Calu3 (cell line): ENCODE measurements around the gene ABR. TPM values are rescaled to one million over a fixed set of nuclear protein-coding genes. Genes with fewer than 3 reads are reported as not detected.

Experiments used
- BruUV-seq: library from RNA; stranded (reverse); fragments of 400-500 nt; replicated peaks from 2 replicates; lab custom pipeline; 2021; lab: Mats Ljungman, UMichigan
- CTCF ChIA-PET: fragments of 300-600 bp; sonication (Branson Sonifier 250); formaldehyde crosslinking; loops from one replicate; lab custom pipeline; 2022; ENCODE audit warnings: antibody characterized with exemption; lab: Charles Lee
- DNase-seq: peaks from one replicate; pipeline ENCODE4 v3.0.0; 2022
- H3K27ac Mint-ChIP-seq: one replicate; pipeline ENCODE4 v1.8.0; 2022; ENCODE audit warnings: mixed read lengths; ENCODE audit not compliant: unreplicated experiment
- H3K27me3 Mint-ChIP-seq: one replicate; pipeline ENCODE4 v1.8.0; 2022; ENCODE audit warnings: mixed read lengths; ENCODE audit not compliant: unreplicated experiment
- H3K36me3 Mint-ChIP-seq: one replicate; pipeline ENCODE4 v1.8.0; 2022; ENCODE audit warnings: mild to moderate bottlenecking, moderate library complexity, mixed read lengths; ENCODE audit not compliant: insufficient read depth, unreplicated experiment
- H3K4me1 Mint-ChIP-seq: one replicate; pipeline ENCODE4 v1.8.0; 2022; ENCODE audit warnings: mild to moderate bottlenecking, low read depth, mixed read lengths; ENCODE audit not compliant: unreplicated experiment
- H3K4me3 Mint-ChIP-seq: one replicate; pipeline ENCODE4 v1.8.0; 2022; ENCODE audit warnings: mild to moderate bottlenecking, low read depth, moderate library complexity, mixed read lengths; ENCODE audit not compliant: unreplicated experiment
- H3K9me3 Mint-ChIP-seq: one replicate; pipeline ENCODE4 v1.8.0; 2022; ENCODE audit warnings: low read depth, mixed read lengths; ENCODE audit not compliant: unreplicated experiment
- intact Hi-C: fragments of 100-400 bp; cut with micrococcal nuclease; formaldehyde crosslinking; loops from one replicate; pipeline ENCODE4 v1.10.0; 2022; ENCODE audit not compliant: unreplicated experiment
- total RNA-seq: library from RNA; stranded (reverse); gene quantifications from 2 replicates; pipeline ENCODE4 v1.2.3, GENCODE V29; 2022
- TF ChIP-seq, protein P1 (sequence below): fragments of 200-600 bp; IDR thresholded peaks from one replicate; pipeline ENCODE4 v1.8.0; 2022; ENCODE audit warnings: antibody characterized with exemption; ENCODE audit not compliant: unreplicated experiment

Gene ABR
- total RNA-seq, 1 experiment from 2014 or later: 92.7 TPM

DNA sequence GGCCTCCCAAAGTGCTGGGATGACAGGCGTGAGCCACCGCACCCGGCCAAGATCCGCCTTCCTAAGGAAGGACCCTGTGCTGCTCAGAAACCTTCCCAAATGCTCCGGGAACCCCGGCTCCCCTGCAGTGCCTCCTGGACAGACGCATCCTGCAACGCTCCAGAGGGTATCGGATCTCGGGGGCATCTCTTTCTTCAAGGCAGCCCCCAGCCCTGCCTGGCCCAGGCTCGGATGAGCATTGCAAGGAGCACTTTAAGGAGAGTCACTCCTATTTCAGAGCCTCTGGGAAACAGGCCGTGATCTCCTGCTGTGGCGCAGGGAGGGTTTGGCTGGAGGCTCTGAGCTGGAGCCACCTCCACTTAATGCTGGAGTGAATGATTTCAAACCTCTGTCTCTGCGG lies 17.2 kb upstream of the ABR start:
- no peak overlapping the region for H3K4me3 Mint-ChIP-seq
- no TSS peak for BruUV-seq
- CTCF ChIA-PET: interaction anchor here (0.7 to 1.0 kb wide), 2 partner anchors 7 to 22 kb away, joined by 3 to 4 read pairs; no protein-coding TSS in a partner anchor
- DNase-seq: no peak
- no peaks in the 10 kb centered on the region for H3K27me3 Mint-ChIP-seq
- H3K9me3 Mint-ChIP-seq: no peaks in the 10 kb centered on the region
- intact Hi-C loops: no loop called here
- no peaks in the 10 kb centered on the region for H3K36me3 Mint-ChIP-seq
- H3K4me1 Mint-ChIP-seq: no peaks in the 10 kb centered on the region
- no peak overlapping the region for H3K27ac Mint-ChIP-seq
- TF ChIP-seq, protein P1, sequence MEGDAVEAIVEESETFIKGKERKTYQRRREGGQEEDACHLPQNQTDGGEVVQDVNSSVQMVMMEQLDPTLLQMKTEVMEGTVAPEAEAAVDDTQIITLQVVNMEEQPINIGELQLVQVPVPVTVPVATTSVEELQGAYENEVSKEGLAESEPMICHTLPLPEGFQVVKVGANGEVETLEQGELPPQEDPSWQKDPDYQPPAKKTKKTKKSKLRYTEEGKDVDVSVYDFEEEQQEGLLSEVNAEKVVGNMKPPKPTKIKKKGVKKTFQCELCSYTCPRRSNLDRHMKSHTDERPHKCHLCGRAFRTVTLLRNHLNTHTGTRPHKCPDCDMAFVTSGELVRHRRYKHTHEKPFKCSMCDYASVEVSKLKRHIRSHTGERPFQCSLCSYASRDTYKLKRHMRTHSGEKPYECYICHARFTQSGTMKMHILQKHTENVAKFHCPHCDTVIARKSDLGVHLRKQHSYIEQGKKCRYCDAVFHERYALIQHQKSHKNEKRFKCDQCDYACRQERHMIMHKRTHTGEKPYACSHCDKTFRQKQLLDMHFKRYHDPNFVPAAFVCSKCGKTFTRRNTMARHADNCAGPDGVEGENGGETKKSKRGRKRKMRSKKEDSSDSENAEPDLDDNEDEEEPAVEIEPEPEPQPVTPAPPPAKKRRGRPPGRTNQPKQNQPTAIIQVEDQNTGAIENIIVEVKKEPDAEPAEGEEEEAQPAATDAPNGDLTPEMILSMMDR: no peak

DNA sequence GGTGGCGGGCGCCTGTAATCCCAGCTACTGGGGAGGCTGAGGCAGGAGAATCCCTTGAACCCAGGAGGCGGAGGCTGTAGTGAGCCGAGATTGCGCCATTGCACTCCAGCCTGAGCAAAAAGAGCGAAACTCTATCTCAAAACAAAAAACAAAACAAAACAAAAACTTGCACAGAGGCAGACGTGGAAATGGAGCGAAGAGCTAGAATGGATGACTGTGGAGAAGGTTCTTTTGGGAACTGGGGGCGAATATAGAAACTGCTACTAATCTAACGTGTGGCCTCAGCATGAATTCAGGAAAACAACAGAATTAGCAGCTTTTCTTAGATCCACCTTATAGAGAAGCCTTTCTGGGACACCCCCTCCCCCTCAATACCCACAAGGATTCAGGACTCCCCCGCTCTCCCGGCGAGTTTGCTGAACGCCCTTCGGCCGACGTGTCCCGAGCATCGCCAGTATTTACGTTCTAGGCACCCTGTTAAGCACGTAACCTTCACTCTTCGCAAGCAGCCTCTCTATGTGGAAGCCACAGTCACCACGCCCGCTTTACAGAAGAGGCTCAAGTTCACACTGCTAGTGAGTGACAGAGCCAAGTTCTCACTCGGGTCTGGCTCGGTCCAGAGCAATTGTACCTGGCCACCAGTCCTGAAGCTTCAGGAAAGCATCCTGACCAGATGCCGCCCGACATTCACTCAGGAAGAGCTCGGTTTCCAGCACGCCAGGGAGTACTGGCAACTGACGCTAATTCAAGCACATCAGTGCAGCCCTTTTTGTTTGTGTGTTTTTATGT lies 13.3 kb upstream of the ABR start:
- no peak for DNase-seq
- TF ChIP-seq, protein P1: no peak
- Mint-ChIP-seq H3K4me3 (no peak overlapping the region), H3K27ac (no peak overlapping the region), H3K9me3 (no peaks in the 10 kb centered on the region), H3K36me3 (no peaks in the 10 kb centered on the region), H3K27me3 (peaks cover 13% of the 10 kb centered on the region), H3K4me1 (peaks cover 15% of the 10 kb centered on the region)
- no TSS peak for BruUV-seq
- intact Hi-C loops: no loop called here
- CTCF ChIA-PET: no interaction called here

DNA sequence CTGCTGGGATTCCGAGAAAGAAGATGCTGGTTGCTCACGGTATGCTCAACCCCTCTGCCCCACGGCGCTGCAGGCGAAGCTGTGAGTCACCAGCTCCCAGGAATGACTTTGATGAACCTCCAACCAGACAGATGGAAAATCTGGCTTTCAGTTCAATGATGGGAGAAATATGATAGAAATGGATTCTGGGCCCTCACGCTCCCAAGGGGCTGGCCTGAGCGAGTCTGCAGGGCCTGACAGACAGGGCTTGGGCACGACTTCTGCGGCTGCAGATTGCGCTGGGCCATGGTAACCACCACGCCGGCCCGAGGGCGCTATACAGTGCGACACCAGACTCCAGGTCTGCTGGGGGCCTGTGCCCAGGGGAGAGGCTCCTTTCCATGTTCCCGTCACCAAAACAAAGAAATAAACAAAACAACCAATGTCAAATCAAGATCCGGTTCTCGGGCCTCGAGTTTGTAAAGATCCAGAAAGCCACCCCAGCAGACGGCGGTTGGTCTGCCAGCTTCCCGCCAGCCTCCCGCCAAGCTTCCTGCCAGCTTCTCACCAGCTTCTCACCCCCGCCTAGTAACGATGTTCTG lies 11.1 kb upstream of the ABR start:
- H3K27me3 Mint-ChIP-seq: peaks cover 13% of the 10 kb centered on the region
- no peak for DNase-seq
- CTCF ChIA-PET: no interaction called here
- intact Hi-C loops: no loop called here
- no peaks in the 10 kb centered on the region for H3K36me3 Mint-ChIP-seq
- BruUV-seq: no TSS peak
- H3K4me1 Mint-ChIP-seq: peaks cover 15% of the 10 kb centered on the region
- no peak overlapping the region for H3K4me3 Mint-ChIP-seq
- no peak overlapping the region for H3K27ac Mint-ChIP-seq
- H3K9me3 Mint-ChIP-seq: no peaks in the 10 kb centered on the region
- TF ChIP-seq, protein P1: no peak

DNA sequence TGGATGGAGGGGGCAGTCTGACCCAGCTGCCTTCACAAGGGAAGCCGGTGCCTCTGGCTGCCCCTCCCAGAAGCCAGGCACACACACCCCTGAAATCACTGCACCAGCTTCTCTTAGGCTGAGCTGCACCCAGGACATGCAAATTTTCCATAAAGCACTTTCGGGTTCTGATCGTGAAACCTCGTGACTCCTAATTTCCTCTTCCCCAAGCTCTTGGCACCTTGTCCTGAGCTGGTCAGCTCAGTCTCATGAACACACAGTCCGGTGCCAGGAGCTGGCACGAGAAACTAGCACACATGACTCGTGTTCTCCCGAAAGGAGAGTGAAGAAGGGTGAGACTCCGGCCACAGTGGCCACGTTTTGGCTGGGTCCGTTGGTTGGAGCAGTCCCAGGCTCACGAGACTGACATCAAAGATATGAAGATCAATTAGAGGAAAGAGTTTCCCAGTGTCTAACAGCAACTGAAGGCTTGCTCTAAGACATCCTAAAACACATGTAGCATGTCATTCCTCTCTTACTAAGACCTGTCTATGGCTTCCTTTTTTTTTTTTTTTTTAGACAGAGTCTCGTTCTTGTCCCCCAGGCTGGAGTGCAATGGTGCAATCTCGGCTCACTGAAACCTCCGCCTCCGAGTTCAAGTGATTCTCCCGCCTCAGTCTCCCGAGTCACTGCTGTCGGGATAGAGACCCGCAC lies 9.2 kb upstream of the ABR start:
- Mint-ChIP-seq H3K9me3 (no peaks in the 10 kb centered on the region), H3K4me3 (no peak overlapping the region), H3K36me3 (no peaks in the 10 kb centered on the region), H3K27me3 (peaks cover 13% of the 10 kb centered on the region), H3K4me1 (peaks cover 15% of the 10 kb centered on the region), H3K27ac (no peak overlapping the region)
- BruUV-seq: no TSS peak
- TF ChIP-seq, protein P1: no peak
- no peak for DNase-seq
- CTCF ChIA-PET: interaction anchor here (0.9 to 1.3 kb wide), 2 partner anchors 66 to 131 kb away, joined by 5 to 6 read pairs; no protein-coding TSS in a partner anchor
- intact Hi-C loops: loop anchor here (10.0 kb wide), 1 partner anchor 64 kb away; no protein-coding TSS in a partner anchor
